ENCODE data around the gene STAM.
"Not testable (repeated sequence)": the region's sequence is repeated elsewhere in the genome, so short reads cannot be mapped to it uniquely, and the experiment has no call there.

The STAM gene

GRCh38 chr10:17710181-17710580, 66.2 kb downstream of the STAM start:
- DNase-seq (ENCODE audit: low spot score): no peak
- in situ Hi-C loops (cut with MboI; ENCODE audit: low sequenced_read_pairs, unreplicated experiment): no loop called here
- no peak for TF ChIP-seq CTCF (IDR thresholded peaks at IDR 0.05; ENCODE audit: borderline replicate concordance, control extremely low read depth, extremely low read depth, insufficient read depth, missing control alignments)

DNA sequence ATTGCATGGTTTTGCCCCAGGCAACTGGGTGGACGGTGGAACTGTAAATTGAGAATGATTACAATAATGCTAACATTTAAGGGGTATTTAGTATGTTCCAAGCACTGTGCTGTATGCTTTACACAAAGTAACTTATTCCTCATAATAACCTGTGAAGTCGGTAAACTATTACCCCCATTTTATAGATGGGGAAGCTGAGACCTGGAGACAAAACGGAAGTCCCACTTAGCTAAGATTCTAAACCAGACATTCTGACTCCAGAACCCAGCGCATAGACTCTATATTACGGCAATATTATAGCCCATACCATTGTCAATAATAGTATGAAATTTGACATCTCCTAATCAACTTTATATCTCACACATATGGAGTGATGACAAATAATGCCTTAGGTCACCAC, 68.1 kb downstream of the STAM start:
- DNase-seq (ENCODE audit: low spot score): no peak
- in situ Hi-C loops (cut with MboI; ENCODE audit: low sequenced_read_pairs, unreplicated experiment): no loop called here
- no peak for TF ChIP-seq CTCF (IDR thresholded peaks at IDR 0.05; ENCODE audit: borderline replicate concordance, control extremely low read depth, extremely low read depth, insufficient read depth, missing control alignments)

GRCh38 chr10:17712717-17713471, 68.9 kb downstream of the STAM start:
- TF ChIP-seq CTCF (IDR thresholded peaks at IDR 0.05; ENCODE audit: borderline replicate concordance, control extremely low read depth, extremely low read depth, insufficient read depth, missing control alignments): no peak
- in situ Hi-C loops (cut with MboI; ENCODE audit: low sequenced_read_pairs, unreplicated experiment): no loop called here
- DNase-seq (ENCODE audit: low spot score): no peak

DNA sequence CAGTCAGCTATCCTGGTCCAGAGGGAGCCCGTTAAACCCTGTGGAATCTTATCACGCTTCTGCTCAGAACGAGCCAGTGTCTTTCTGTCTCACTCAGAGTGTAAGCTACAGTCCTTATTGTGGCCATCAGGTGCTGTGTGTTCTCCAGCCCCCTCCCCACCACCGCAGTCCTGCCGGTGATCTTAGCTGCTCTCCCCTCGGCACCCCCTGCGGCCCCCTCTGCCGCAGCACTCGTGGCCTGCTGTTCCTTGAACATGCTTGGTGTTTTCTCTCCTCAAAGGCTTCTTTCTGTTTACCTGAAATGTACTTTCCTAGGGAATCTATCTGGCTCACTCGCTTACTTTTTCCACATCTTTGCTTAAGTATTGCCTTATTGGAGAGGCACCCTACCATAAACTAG, 69.8 kb downstream of the STAM start:
- in situ Hi-C loops (cut with MboI; ENCODE audit: low sequenced_read_pairs, unreplicated experiment): no loop called here
- no peak for TF ChIP-seq CTCF (IDR thresholded peaks at IDR 0.05; ENCODE audit: borderline replicate concordance, control extremely low read depth, extremely low read depth, insufficient read depth, missing control alignments)
- DNase-seq (ENCODE audit: low spot score): no peak

DNA sequence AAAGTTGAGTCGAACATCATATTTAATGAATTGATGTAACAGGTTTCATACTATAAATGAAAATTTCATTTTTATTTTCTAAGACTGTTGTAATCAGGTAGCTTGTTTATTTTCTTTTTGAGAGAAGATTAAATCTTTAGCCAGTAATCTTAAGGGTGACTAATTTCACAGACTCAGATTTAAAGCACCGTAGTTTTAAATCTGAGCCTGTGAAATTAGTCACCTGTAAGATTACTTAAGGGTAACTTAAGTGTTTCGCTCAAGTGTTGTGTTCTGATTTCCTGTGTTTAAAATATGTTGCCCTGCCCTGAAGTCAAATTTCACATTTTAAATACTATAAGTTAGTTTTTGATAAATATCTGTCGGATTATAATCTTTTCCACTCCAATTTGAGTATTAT, 72.2 kb downstream of the STAM start:
- in situ Hi-C loops (cut with MboI; ENCODE audit: low sequenced_read_pairs, unreplicated experiment): no loop called here
- TF ChIP-seq CTCF (IDR thresholded peaks at IDR 0.05; ENCODE audit: borderline replicate concordance, control extremely low read depth, extremely low read depth, insufficient read depth, missing control alignments): no peak
- DNase-seq (ENCODE audit: low spot score): no peak

DNA sequence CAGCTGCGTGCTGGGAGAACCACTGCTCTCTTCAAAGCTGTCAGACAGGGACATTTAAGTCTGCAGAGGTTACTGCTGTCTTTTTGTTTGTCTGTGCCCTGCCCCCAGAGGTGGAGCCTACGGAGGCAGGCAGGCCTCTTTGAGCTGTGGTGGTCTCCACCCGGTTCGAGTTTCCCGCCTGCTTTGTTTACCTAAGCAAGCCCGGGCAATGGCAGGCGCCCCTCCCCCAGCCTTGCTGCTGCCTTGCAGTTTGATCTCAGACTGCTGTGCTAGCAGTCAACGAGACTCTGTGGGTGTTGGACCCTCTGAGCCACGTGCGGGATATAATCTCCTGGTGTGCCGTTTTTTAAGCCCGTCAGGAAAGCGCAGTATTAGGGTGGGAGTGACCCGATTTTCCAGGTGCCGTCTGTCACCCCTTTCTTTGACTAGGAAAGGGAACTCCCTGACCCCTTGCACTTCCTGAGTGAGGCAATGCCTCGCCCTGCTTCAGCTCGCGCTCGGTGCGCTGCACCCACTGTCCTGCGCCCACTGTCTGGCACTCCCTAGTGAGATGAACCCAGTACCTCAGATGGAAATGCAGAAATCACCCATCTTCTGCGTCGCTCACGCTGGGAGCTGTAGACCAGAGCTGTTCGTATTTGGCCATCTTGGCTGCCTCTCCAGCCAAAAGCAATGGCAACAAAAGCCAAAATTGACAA, 78.5 kb downstream of the STAM start:
- DNase-seq (ENCODE audit: low spot score); in situ Hi-C loops (cut with MboI; ENCODE audit: low sequenced_read_pairs, unreplicated experiment): not testable (repeated sequence)

GRCh38 chr10:17725703-17726102, 81.8 kb downstream of the STAM start:
- TF ChIP-seq CTCF (IDR thresholded peaks at IDR 0.05; ENCODE audit: borderline replicate concordance, control extremely low read depth, extremely low read depth, insufficient read depth, missing control alignments): no peak
- DNase-seq (ENCODE audit: low spot score): no peak
- in situ Hi-C loops (cut with MboI; ENCODE audit: low sequenced_read_pairs, unreplicated experiment): no loop called here

Data from GM13976 (cell line).